Right ventricle myocardium inferior (tissue), 1 donor: Measurements from ENCODE around the gene ZNF646. TPM values are rescaled to one million over a fixed set of nuclear protein-coding genes. Genes with fewer than 3 reads are reported as not detected.

Experiments used
- ATAC-seq: fragments of 200-7000 bp; cut with Tn5 transposase; one replicate; pipeline ENCODE4 v1.9.1; 2020; ENCODE audit warnings: mild to moderate bottlenecking, moderate library complexity
- DNase-seq: peaks from one replicate; pipeline ENCODE4 v3.0.0; 2021; ENCODE audit errors: missing footprints
- intact Hi-C: fragments of 100-400 bp; cut with DNase I; formaldehyde crosslinking; loops from one replicate; pipeline ENCODE4 v1.11.0; 2022
- total RNA-seq: library from RNA; stranded (reverse); fragmentation: NEBNext Ultra II Directional; extraction: Animal tissue kit (Norgen Biotek cat#: 25700); gene quantifications from one replicate; pipeline ENCODE4 v1.2.1, GENCODE V29; 2021
- donor health status: DM: no; HTN: yes; CAD: no; lungs with severe emphysema.

Gene ZNF646
- total RNA-seq, 1 donor from 2014 or later = 9.9 TPM

DNA sequence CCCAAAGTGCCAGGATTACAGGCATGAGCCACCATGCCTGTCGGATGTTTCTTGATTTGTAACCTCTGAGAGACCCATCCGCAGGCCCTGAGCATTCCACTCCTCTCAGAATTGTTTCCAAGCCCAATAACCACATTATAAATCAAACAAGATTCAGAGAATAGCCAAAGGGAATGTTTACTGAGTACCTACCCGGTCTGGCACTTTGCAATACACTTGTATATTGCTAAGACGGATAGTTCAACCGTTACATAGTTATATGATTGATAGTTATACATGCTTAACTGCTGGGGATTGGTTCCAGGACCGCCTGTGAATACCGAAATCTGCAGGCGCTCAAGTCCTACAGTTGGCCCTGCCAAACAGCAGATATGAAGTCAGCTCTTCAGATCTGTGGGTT, 40.2 kb downstream of the ZNF646 start:
- intact Hi-C loops = no loop called here
- no peak for DNase-seq
- ATAC-seq = no peak

DNA sequence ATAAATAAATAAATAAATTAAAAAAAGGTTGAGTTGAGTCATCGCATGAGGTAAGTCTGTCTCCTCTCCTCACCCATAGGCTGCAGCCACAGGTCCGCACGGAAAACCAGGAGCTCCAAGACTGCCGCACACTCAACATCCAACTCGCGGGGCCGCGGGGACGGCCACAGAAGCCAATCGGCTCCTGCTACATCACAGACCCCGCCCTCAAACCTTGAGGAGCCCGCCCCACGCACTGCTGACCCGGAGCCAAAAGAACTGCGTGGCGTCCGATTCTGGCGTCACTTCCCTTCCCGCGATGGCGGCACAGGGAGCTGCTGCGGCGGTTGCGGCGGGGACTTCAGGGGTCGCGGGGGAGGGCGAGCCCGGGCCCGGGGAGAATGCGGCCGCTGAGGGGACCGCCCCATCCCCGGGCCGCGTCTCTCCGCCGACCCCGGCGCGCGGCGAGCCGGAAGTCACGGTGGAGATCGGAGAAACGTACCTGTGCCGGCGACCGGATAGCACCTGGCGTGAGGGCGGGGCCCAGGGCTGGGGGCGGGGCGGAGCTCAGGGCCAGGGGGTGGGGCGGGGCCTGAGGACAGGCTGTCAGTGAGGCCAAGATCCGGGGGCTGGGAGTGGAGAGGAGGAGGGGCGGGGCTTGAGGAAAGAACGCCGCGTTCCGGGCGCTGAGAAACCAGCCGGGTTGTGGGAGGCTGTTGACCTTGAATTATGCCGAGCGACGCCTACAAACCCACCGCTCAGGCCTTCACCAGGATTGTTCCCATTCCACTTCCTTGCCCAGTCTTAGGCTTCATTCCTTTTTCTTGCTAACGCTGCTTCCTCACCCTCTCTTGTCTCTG, 43.4 kb downstream of the ZNF646 start, which contains the start of gene KAT8:
TSS of gene KAT8 (plus strand) at position 281 of the 839 bp plus-strand sequence. CDS start at position 299, 18 bp downstream.
- intact Hi-C loops = loop anchor here (2.0 kb wide), 1 partner anchor 43 kb away; the partner anchor contains the start of genes ZNF646 and ZNF668
- ATAC-seq = peak; percentile 96
- DNase-seq = peak; percentile 99

DNA sequence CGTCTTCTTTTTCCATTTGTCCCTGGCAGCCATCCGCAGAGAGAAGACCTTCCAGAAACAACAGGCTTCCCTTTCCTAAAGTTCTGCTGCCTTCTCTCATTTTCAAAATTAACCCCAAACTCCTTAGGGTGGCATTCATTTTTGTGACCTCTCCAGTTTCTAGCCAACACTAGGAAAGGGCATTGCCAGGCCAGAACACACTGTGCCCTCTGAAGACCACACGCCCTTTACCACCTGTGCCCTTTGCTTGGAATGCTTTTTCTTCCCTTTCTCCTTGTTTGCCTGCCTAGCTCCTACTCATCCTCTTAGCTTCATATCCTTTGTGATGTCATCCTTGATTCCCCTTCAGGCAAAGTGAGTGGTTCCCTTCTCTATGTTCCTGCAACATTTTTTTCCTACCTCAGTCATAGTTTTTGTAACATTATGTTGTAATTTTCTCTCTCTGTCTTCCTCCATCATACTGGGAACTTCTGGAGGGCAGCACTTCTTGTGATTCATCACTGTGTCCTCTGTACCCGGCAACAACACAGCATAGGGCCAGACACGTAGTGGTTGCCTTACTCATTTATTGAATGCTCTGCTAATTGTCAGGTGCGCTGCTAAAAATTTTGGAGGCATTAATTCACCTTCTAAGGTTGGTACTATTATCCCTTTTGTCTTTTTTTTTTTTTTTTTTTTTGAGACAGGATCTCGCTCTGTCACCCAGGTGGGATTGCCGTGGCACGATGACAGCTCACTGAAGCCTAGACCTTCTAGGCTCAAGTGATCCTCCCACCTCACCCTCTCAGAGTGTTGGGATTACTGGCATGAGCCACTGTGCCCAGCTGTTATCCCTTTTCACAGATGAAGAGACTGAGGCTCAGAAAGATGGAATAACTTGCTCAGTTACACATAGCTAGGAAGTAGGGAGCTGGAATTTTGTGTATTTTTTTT, 44.3 kb downstream of the ZNF646 start:
- ATAC-seq (no peak), DNase-seq (no peak)
- intact Hi-C loops = no loop called here

DNA sequence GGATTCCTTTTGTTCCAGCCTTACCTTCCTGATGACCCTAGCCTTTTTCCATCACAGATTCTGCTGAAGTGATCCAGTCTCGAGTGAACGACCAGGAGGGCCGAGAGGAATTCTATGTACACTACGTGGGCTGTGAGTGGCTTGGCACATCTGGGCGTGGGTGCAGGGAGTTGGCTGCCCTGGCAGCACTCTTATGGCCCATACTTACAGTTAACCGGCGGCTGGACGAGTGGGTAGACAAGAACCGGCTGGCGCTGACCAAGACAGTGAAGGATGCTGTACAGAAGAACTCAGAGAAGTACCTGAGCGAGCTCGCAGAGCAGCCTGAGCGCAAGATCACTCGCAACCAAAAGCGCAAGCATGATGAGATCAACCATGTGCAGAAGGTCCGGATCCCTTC, 45.9 kb downstream of the ZNF646 start:
- ATAC-seq = no peak
- intact Hi-C loops = no loop called here
- no peak for DNase-seq

DNA sequence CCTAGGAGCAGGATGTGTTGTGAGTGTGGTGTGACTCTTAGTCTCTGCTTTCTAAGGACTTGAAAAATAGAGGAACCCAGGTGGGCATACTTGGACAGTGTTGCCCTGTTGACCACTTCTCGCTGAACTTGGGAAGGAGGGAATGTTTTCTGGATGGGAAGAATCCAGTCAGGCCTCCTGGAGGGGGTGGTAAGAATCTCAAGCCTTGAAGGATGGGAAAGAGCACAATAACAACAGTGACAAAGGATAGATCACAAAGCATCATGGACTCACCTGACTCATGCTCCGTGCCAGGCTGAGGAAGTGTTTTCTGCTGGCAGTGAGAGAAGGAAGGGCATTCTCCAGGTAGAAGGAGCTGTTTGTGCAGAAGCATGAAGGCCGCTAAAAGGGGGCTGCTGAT, 51.6 kb downstream of the ZNF646 start:
- ATAC-seq (no peak), DNase-seq (no peak)
- intact Hi-C loops = no loop called here

DNA sequence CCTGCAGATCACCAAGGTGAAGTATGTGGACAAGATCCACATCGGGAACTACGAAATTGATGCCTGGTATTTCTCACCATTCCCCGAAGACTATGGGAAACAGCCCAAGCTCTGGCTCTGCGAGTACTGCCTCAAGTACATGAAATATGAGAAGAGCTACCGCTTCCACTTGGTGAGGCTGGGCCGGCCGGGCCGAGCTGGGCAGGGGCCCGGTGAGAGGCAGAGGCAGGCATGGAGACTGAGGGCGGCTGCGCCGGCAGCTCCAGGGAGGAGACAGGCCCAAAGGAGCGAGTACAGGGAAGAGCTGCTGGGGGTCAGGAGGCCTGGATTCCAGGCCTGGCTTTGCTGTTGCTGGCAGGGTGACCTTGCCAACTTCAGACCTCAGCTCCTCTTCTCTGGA, 53.0 kb downstream of the ZNF646 start:
- intact Hi-C loops = no loop called here
- ATAC-seq (no peak), DNase-seq (no peak)

DNA sequence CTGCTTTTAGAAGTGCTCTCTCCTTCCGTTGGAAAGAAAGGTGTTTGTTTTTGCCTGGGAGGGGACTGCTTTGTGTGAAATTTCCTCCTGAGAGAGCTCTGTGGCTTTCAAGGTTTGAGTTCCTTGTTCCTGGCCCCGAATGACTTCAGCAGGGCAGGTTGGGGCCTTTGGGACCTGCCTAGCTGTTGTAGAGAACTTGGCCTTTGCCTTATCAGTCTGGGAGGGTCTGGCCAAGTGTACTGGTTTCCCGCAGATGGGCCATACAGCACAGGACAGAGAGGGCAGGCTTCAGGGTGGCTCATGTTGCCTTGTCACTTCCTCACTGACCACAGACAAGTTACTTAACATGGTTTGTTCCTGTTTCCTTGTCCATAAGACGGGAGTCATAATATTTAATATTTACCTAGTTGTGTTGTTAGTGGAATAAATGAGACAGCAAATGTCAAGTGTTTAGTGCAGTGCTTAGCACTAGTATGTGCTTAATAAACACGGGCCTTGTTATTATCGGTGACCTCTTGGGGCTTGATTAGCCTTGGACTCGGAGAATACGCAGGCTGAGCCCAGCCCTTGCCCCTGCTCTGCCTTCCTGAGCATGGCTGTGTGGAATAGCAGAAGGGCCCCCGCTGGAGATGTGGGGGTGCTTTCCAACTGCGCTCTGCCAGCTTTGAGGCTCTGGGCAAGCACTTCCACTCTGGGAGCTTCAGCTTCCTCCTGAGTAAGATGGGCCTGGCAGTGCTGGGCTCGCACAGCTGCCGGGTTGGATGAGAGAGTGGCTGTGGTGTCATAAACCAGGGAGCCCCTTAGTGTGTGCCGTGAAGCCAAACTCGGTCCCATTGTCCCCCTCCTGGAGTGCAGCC, 54.7 kb downstream of the ZNF646 start:
- intact Hi-C loops = no loop called here
- ATAC-seq = peak; percentile 73
- DNase-seq = peak; percentile 84

DNA sequence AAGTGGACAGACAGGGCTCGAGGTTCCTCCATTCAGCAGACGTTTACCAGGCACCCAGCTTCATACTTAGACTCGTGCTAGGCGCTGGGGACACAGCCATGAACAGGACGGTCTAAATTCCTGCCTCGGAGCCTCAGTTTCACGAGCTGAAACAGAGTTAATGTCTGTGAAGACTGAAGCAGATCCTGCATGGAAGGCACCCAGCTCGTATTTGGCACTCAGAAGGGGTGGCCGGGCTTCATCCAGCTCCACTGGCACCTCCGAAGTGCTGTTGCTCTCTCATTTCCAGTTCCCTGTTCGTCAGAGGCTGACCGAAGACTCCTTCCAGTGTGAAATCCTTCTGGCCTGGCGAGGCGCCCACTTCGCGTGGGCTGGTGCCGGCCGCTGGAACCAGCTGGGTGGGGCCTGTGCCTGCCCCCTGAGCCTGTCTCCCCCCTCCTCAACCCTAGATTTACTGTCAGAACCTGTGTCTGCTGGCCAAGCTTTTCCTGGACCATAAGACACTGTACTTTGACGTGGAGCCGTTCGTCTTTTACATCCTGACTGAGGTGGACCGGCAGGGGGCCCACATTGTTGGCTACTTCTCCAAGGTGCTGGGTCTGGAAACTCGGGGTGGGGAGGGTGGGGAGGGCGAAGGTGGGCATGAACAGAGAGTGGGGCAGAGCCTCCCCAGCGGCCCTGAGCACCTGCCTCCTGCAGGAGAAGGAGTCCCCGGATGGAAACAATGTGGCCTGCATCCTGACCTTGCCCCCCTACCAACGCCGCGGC, 55.5 kb downstream of the ZNF646 start:
- ATAC-seq = peak; percentile 27
- intact Hi-C loops = no loop called here
- peak; percentile 85 for DNase-seq

DNA sequence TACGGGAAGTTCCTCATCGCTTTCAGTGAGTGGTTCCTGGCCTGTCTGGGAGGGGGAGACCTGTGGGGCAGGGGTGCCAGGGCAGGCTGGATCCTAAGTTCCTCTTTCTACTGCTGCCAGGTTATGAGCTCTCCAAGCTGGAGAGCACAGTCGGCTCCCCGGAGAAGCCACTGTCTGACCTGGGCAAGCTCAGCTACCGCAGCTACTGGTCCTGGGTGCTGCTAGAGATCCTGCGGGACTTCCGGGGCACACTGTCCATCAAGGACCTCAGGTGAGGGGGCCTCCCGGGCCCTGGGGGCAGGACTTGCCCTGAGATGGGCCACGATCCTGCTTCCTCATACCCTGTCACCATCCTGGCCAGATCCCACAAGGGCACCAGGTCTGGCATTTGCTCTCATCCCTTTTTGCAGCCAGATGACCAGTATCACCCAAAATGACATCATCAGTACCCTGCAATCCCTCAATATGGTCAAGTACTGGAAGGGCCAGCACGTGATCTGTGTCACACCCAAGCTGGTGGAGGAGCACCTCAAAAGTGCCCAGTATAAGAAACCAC, 56.2 kb downstream of the ZNF646 start:
- intact Hi-C loops = no loop called here
- ATAC-seq = no peak
- no peak for DNase-seq

DNA sequence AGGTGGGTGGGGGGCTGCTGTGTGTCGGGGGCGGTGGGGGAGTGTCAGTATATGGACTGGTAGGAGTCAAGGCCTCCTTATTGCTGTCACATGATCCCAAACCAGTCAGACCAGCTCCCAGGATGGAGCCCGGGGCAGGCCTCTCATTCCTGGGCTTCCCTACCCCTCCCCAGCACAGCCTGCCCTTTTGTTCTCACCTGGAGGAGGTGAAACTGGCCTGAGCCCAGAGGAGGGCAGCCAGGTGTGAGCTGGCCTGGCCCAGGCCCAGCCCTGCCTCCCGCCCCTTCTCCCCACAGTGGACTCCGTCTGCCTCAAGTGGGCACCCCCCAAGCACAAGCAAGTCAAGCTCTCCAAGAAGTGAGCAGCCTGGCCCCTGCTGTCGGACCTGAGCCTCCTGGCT, 56.7 kb downstream of the ZNF646 start:
- no peak for ATAC-seq
- intact Hi-C loops = no loop called here
- DNase-seq = no peak

DNA sequence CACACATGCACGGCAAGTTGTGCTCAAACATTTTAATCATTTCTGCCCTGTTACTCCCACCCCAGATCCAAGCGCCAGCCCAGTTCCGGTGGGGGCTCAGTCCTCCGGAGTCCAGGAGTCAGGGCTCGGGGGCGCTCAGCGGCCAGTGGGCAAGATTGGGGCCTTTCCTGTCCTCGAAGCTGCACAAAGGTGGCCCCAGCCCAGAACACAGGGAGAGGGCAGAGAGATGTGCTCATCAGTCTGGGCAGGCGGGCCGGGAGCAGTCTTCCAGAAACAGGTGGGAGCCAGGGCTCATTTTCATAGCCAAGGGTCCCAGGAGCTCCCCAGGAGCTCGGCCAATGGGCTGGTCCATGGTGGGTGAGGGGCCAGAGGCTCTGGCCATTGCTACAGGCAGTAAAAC, 57.2 kb downstream of the ZNF646 start:
- intact Hi-C loops = no loop called here
- ATAC-seq (no peak), DNase-seq (no peak)

DNA sequence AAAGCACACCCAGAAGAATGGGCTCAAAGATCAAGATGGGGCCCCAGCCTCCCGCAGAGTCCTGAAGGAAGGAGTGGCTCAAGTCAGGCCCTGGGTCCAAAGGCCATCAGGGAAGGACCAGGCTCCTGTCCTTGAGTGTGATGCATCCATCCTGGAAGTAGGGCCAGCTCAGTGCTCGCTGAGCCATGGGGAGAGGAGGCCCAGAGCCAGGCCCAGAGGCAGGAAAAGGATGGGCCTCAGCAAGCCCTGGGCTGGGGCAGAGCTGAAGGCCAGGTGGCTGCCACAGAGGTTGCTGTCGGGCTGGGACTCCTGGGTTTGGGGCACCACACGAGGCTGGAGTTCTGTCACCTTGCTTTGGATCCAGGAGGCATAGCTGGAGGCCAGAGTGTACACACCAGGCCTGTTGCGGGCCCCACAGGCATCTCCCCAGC, 57.6 kb downstream of the ZNF646 start:
- ATAC-seq (no peak), DNase-seq (no peak)
- intact Hi-C loops = no loop called here

DNA sequence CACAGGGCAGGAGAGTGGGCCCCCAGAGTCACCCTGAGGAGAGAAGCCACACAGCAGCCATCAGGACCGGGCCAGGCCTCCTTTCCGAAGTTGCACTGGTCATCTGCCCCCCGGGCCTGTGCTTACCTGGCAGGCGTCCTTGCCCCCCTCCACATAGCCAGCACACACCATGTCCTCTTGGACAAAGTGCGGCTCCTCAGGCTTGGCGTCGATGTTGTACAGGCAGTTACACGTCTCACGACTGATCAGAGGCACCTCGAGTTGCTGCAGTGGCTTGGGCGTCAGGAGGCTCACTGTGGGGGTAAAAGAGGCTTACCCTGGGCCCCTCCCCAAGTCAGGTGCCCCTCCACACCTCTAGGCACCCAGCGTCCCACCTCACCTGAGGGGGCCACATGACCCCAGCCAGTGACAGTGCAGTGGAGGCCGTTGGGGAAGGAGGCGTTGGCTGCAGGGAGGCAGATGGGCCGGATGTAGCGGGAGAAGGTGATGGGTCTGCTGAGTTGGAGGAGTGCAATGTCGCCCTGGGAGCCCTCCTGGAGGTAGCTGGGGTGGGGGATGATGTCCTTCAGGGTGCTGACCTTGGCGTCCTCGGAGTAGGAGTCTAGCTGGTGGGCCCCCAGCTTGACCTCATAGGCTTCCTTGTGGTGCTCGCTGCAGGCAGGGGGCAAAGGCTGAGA, 58.2 kb downstream of the ZNF646 start:
- no peak for DNase-seq
- intact Hi-C loops = no loop called here
- ATAC-seq = no peak

DNA sequence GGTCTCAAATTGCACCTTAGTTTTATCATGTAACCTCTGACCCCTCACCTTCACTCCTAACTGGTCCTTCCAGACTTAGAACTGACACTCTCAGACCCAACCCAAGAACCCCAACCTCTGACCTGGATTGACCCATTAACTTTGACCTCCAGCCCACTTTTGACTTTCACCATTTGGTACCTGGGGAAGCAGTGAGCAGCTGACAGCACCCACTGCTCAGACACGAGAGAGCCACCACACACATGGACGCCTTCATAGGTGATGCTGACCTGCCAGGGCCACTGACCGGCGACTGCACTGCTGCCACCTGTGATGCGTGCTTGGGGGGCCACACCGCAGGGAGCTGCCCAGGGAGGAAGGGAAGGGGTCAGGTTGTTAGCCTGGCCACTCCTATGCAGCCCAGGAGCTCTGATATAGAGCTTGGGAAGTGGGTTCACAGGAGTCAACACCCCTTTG, 58.9 kb downstream of the ZNF646 start:
- no peak for ATAC-seq
- intact Hi-C loops = no loop called here
- no peak for DNase-seq
